ENCODE data around the gene PPP2R5E.

Gene PPP2R5E

GRCh38 chr14:63431466-63431865 lies 111.7 kb downstream of the PPP2R5E start:
- no peak for DNase-seq (ENCODE audit: low read depth)
- TF ChIP-seq CTCF (conservative IDR thresholded peaks at IDR 0.05; ENCODE audit: low read depth, low read length) = no peak
- H3K4me3 ChIP-seq (ENCODE audit: low read depth, low read length) = no peak overlapping the region

DNA sequence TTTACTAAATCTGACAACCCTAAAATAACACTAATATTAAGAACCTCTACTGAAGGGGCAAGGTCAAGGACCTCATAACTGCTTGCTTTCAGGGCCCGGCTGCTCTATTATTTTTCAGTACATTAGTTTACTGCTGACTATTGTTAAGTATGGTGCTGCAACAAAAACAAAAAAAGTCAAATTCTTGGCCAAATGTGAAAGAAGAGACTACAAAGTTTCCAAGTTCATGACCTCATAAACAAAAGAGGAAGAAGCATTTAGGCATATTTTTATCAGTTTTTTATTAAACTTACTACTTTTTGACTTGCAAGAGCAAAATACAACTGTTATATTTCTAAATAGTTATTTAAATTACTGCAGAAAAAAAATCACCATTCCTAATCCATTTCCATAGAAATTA lies 114.7 kb downstream of the PPP2R5E start:
- no peak for TF ChIP-seq CTCF (conservative IDR thresholded peaks at IDR 0.05; ENCODE audit: low read depth, low read length)
- H3K4me3 ChIP-seq (ENCODE audit: low read depth, low read length) = no peak overlapping the region
- no peak for DNase-seq (ENCODE audit: low read depth)

DNA sequence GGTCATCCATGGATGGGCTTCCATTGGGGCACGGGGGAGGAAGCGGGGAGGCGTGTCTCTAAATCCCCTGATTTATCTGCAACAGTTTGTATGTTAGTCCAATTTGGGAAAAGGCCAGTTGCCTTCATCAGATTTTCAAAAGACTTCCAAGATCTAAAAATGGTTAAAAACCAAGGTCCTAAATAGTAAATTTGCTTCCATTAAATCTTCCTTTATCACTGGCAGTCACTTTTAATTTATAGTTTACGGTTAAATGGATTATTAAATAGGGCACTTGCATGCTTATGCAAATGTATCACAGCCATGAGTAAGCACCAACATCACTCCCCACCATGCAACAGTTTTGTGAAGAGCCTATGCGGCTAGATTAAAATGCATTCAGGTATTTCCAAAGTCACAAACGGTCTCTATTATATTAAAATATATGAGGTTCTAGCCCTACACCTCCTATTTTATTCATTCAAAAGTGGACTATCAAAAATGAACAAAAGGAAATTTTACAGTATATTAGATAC lies 116.3 kb downstream of the PPP2R5E start:
- DNase-seq (ENCODE audit: low read depth) = no peak
- no peak for TF ChIP-seq CTCF (conservative IDR thresholded peaks at IDR 0.05; ENCODE audit: low read depth, low read length)
- H3K4me3 ChIP-seq (ENCODE audit: low read depth, low read length) = no peak overlapping the region

DNA sequence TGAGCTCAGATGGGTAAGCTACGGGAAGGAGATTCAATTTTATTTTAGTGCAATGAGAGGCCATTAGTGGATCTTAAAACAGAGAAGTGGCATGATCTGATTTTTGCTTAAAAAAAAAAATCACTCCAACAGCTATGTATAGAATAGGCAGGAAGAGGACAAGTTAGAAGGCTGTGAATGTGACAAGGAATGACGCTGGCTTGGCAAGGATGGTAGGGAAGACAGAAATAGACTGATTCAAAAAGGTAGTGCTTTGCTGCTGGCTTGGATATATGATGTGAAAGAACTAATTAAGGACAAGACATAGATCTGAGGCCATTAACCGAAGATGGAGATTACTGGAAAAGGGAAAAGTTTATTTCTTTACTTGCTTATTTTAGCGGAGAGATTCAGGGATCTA lies 119.3 kb downstream of the PPP2R5E start:
- no peak overlapping the region for H3K4me3 ChIP-seq (ENCODE audit: low read depth, low read length)
- no peak for DNase-seq (ENCODE audit: low read depth)
- no peak for TF ChIP-seq CTCF (conservative IDR thresholded peaks at IDR 0.05; ENCODE audit: low read depth, low read length)

DNA sequence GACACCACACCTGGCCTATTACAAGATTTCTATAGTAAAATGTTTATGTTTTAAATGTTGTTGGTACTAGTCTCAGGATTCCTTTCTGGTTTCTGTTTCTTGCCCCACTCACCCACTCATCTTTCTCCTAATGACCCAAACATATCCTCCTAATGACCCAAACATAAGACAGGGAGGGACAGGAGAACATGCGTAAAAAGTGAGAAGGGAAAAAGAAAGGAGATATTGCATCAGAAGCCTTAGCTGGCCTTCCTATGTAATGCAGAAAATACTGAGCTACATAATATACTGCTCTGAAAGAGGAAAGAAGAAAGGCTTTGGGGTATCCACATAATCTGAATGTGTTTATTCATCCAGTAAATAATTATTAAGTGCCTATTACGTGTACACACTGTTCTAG lies 119.8 kb downstream of the PPP2R5E start:
- H3K4me3 ChIP-seq (ENCODE audit: low read depth, low read length) = no peak overlapping the region
- DNase-seq (ENCODE audit: low read depth) = no peak
- no peak for TF ChIP-seq CTCF (conservative IDR thresholded peaks at IDR 0.05; ENCODE audit: low read depth, low read length)

DNA sequence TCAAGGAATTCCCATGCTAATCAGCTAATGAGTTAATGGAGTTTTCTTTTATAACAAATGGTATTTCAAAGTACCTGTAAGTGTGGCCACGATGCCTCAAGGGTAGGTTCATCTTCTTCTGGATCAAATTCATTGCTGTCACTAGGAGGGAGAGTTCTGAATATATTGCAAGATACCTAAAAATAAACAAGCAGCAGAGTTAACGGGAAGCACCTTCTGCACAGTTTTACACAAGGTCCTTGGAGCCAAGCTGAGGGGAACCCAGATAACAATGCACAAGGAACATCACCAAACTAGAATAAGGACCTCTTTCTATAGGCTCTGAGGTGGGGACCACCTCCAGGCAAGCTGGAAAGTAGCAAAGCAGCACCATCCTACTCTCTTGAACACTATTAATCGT lies 121.3 kb downstream of the PPP2R5E start:
- no peak overlapping the region for H3K4me3 ChIP-seq (ENCODE audit: low read depth, low read length)
- no peak for TF ChIP-seq CTCF (conservative IDR thresholded peaks at IDR 0.05; ENCODE audit: low read depth, low read length)
- DNase-seq (ENCODE audit: low read depth) = no peak

- TF ChIP-seq CTCF (conservative IDR thresholded peaks at IDR 0.05; ENCODE audit: low read depth, low read length) = no peak
- DNase-seq (ENCODE audit: low read depth) = no peak
- H3K4me3 ChIP-seq (ENCODE audit: low read depth, low read length) = no peak overlapping the region
Measured at GRCh38 chr14:63421226-63421625, 122.0 kb downstream of the PPP2R5E start.
